HUES64 (cell line): ENCODE results near the gene SLC22A6.

Source experiments
- H3K27ac ChIP-seq: 2 replicates; pipeline ENCODE4 v1.7.0; 2013; ENCODE audit warnings: low read depth, low read length, inconsistent platforms
- H3K27me3 ChIP-seq: 2 replicates; pipeline ENCODE4 v1.6.1; 2013; ENCODE audit warnings: mild to moderate bottlenecking, low read length; ENCODE audit not compliant: insufficient read depth
- H3K36me3 ChIP-seq: 2 replicates; pipeline ENCODE4 v1.6.1; 2013; ENCODE audit warnings: mild to moderate bottlenecking, low read length; ENCODE audit not compliant: insufficient read depth
- H3K4me1 ChIP-seq: 2 replicates; pipeline ENCODE4 v1.6.1; 2013; ENCODE audit warnings: mild to moderate bottlenecking, low read length, moderate library complexity; ENCODE audit not compliant: insufficient read depth
- H3K4me3 ChIP-seq: 2 replicates; pipeline ENCODE4 v1.5.1; 2013; ENCODE audit warnings: mild to moderate bottlenecking, low read length, moderate library complexity
- H3K9ac ChIP-seq: 2 replicates; pipeline ENCODE4 v1.6.1; 2013; ENCODE audit warnings: mild to moderate bottlenecking, low read depth, low read length
- H3K9me3 ChIP-seq: 2 replicates; pipeline ENCODE4 v1.6.1; 2013; ENCODE audit warnings: low read depth, low read length; ENCODE audit not compliant: insufficient read depth
- WGBS: fragments of 150-250, 120-280 bp; methylation state at CpG from one replicate; pipeline ENCODE4 v1.1.7; 2013; ENCODE audit warnings: missing lambda C conversion rate; 5-methylcytosine and 5-hydroxymethylcytosine counted together

Gene SLC22A6

GRCh38 chr11:62983536-62984199 is 1.1 kb downstream of the SLC22A6 start:
- 93% methylated on average over 13 of the region's 13 CpGs for WGBS
- no peak overlapping the region for H3K27ac ChIP-seq
- no peaks in the 10 kb centered on the region for H3K27me3 ChIP-seq
- H3K9me3 ChIP-seq: no peaks in the 10 kb centered on the region
- no peaks in the 10 kb centered on the region for H3K4me1 ChIP-seq
- H3K9ac ChIP-seq: no peak overlapping the region
- H3K36me3 ChIP-seq: no peaks in the 10 kb centered on the region
- H3K4me3 ChIP-seq: no peak overlapping the region

DNA sequence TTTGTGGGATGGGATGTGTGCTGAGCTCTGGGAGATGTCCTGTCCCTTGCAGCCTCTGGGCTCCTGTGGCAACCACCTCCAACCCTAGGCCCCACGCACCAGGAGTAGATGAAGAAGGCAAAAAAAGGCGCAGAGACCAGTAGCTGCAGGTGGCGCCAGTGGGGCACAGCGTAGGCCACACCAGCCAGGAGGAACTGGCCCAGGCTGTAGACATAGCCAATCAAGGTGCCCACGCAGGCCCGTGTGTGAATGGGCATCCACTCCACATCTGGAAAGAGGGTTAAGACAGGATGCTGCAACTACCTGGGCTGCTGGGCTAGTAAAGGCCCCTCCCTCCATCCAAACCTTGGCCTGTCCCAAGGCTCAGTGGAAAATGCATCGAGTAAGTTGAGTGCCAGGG is 3.0 kb downstream of the SLC22A6 start:
- Histone ChIP-seq H3K27ac (no peak overlapping the region), H3K36me3 (no peaks in the 10 kb centered on the region), H3K4me3 (no peak overlapping the region), H3K9me3 (no peaks in the 10 kb centered on the region), H3K4me1 (no peaks in the 10 kb centered on the region), H3K27me3 (no peaks in the 10 kb centered on the region), H3K9ac (no peak overlapping the region)
- 78% methylated on average over 7 of the region's 7 CpGs for WGBS

GRCh38 chr11:62980133-62980760 is 4.5 kb downstream of the SLC22A6 start:
- no peaks in the 10 kb centered on the region for H3K27me3 ChIP-seq
- WGBS: 61% methylated on average over 1 of the region's 1 CpG
- H3K4me3 ChIP-seq: no peak overlapping the region

GRCh38 chr11:62976109-62976508 is 8.7 kb downstream of the SLC22A6 start:
- no peak overlapping the region for H3K27ac ChIP-seq
- no peak overlapping the region for H3K9ac ChIP-seq
- 91% methylated on average over 5 of the region's 5 CpGs for WGBS
- no peaks in the 10 kb centered on the region for H3K4me1 ChIP-seq
- H3K4me3 ChIP-seq: no peak overlapping the region
- H3K27me3 ChIP-seq: no peaks in the 10 kb centered on the region; the same call in 1 of the 2 replicates
- no peaks in the 10 kb centered on the region for H3K9me3 ChIP-seq
- no peaks in the 10 kb centered on the region for H3K36me3 ChIP-seq

More at GRCh38 chr11:62980133-62980760, 4.5 kb downstream of the SLC22A6 start:
- no peaks in the 10 kb centered on the region for H3K36me3 ChIP-seq
- no peak overlapping the region for H3K27ac ChIP-seq
- H3K4me1 ChIP-seq: no peaks in the 10 kb centered on the region
- no peaks in the 10 kb centered on the region for H3K9me3 ChIP-seq
- no peak overlapping the region for H3K9ac ChIP-seq

- WGBS: 34% methylated on average over 8 of the region's 9 CpGs
- Histone ChIP-seq H3K9ac (no peak overlapping the region), H3K9me3 (no peaks in the 10 kb centered on the region), H3K27ac (no peak overlapping the region), H3K4me3 (no peak overlapping the region), H3K4me1 (no peaks in the 10 kb centered on the region), H3K27me3 (no peaks in the 10 kb centered on the region; the same call in 1 of the 2 replicates), H3K36me3 (no peaks in the 10 kb centered on the region)
Measured at GRCh38 chr11:62974848-62975522, 9.8 kb downstream of the SLC22A6 start.

DNA sequence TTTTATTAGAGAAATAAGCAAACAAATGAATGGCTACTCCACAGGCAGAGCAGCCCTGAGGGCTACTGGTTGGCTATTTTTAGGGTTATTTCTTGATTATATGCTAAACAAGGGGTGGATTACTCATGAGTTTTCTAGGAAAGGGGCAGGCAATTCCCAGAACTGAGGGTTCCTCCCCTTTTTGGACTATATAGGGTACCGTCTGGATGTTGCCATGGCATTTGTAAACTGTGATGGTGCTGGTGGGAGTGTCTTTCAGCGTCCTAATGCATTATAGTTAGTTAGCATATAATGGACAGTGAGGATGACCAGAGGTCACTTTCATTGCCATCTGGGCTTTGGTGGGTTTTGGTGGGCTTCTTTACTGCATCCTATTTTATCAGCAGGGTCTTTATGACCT is 19.2 kb downstream of the SLC22A6 start:
- Histone ChIP-seq H3K4me1 (no peaks in the 10 kb centered on the region), H3K27me3 (no peaks in the 10 kb centered on the region), H3K36me3 (no peaks in the 10 kb centered on the region), H3K27ac (no peak overlapping the region), H3K9me3 (no peaks in the 10 kb centered on the region), H3K4me3 (no peak overlapping the region), H3K9ac (no peak overlapping the region)
- WGBS: 74% methylated on average over 2 of the region's 2 CpGs

DNA sequence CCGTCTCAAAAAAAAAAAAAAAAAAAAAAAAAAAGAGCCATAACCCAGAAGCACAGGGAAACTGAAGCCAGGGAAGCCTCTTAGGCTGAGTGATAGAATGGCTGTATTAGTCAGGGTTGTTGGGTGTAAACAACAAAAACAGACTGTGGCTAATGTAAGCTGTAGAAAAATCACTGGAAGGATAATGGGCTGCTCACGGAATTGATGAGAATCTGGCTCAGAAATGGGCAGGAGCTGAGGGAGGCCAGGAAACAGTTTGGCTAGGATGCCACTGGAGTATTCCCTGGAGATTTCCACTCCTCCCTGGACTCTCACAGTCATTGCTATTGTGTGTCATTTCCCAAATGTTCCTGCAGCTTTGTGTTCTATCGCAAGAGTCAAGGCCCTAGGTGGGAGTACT is 22.4 kb downstream of the SLC22A6 start:
- Histone ChIP-seq H3K9me3 (no peaks in the 10 kb centered on the region), H3K4me3 (no peak overlapping the region), H3K36me3 (no peaks in the 10 kb centered on the region), H3K27me3 (no peaks in the 10 kb centered on the region), H3K9ac (no peak overlapping the region), H3K27ac (no peak overlapping the region), H3K4me1 (no peaks in the 10 kb centered on the region)
- WGBS: 96% methylated on average over 2 of the region's 3 CpGs

- H3K36me3 ChIP-seq: no peaks in the 10 kb centered on the region
- no peaks in the 10 kb centered on the region for H3K9me3 ChIP-seq
- WGBS: 91% methylated on average over 4 of the region's 4 CpGs
- H3K4me1 ChIP-seq: peaks cover 2% of the 10 kb centered on the region; the same call in 1 of the 2 replicates
- H3K4me3 ChIP-seq: no peak overlapping the region
- H3K27me3 ChIP-seq: no peaks in the 10 kb centered on the region
- no peak overlapping the region for H3K27ac ChIP-seq
- H3K9ac ChIP-seq: no peak overlapping the region
Measured at GRCh38 chr11:62961017-62961570, 23.7 kb downstream of the SLC22A6 start.

DNA sequence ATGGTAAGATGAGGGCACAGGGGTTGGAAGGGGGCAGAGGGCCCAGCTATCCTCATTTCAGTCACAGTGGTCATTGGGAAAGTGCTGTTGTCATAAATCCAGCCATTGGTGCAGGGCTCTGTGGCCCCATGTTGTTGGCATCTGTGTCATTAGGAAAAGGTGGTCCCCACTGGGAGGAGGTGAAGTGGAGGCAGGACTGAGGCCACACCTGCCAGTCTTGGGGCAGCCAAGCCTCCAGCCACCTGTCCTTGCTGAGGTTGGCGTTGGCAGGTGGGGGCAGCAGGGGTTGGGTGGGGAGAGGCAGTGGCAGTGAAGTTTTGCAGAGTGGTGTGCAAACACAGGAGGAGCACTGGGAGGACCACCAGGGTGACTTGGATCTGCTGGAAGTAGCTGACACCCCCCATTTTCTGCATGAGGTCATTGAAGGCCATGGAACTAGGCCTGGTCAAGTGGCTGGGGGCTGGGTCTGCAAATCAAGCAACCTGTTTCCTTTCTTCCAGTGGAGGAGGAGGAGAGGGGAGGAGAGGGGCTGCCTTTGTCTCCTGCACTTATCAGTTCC is 25.3 kb downstream of the SLC22A6 start:
- Histone ChIP-seq H3K9ac (no peak overlapping the region), H3K4me1 (peaks cover 2% of the 10 kb centered on the region; the same call in 1 of the 2 replicates), H3K27me3 (no peaks in the 10 kb centered on the region), H3K36me3 (no peaks in the 10 kb centered on the region), H3K9me3 (no peaks in the 10 kb centered on the region), H3K27ac (no peak overlapping the region), H3K4me3 (no peak overlapping the region)
- 83% methylated on average over 1 of the region's 1 CpG for WGBS

GRCh38 chr11:62958547-62959421 is 26.0 kb downstream of the SLC22A6 start:
- Histone ChIP-seq H3K9ac (no peak overlapping the region), H3K9me3 (no peaks in the 10 kb centered on the region), H3K4me1 (peaks cover 2% of the 10 kb centered on the region; the same call in 1 of the 2 replicates), H3K36me3 (no peaks in the 10 kb centered on the region), H3K27me3 (no peaks in the 10 kb centered on the region), H3K4me3 (no peak overlapping the region), H3K27ac (no peak overlapping the region)
- WGBS: 87% methylated on average over 11 of the region's 11 CpGs
